Measurements from ENCODE around the gene COL4A2.

DNA sequence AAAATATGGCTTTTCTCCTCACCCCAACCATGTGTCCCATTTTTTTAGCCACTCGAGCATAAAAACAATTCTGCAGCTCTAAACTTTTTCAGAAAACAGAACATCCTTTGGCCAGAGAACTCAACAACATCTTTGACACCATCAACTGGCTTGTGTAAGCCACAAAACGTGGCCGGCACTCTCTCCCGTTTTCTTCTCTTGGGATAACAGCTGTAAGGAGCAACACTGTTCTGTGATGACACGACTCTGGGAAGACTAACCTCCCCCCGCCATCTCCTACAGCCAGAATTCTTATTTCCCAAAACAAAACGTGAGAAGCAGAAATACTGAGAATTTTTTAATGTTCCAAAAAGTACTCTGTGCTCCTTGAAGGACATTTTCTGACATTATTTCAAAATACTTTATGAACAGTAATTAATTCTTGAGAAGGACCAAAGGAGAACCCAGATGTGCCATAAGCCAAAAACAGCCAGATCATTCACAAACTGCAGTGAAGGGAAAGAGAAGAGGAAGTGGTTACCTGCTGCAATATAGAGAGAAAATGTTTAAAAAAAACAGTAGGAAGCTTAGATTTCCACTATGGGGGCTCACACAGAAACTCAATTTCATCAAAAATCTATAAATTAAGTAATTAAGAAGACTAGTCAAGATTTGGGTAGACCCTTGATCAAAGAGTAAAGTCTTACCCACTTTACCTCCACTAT lies 25.9 kb upstream of the COL4A2 start:
- TF ChIP-seq SUZ12 (IDR thresholded peaks at IDR 0.05) (no peak), ZNF384 (IDR thresholded peaks at IDR 0.05) (no peak), NFRKB (IDR thresholded peaks at IDR 0.05) (no peak), CTBP1 (IDR thresholded peaks at IDR 0.05; ENCODE audit: borderline replicate concordance) (no peak), LEF1 (IDR thresholded peaks at IDR 0.05; ENCODE audit: borderline replicate concordance) (no peak)
